Neural progenitor cell (in vitro differentiated cells): Measurements from ENCODE around the gene GFOD2. TPM values are rescaled to one million over a fixed set of nuclear protein-coding genes. Genes with fewer than 3 reads are reported as not detected.

ENCODE experiments used
- DNase-seq: peaks from one replicate; pipeline ENCODE4 v3.0.0-alpha.2; 2016; ENCODE audit warnings: low spot score
- H2AFZ ChIP-seq: fragments of 200-600 bp; sonication (generic); replicated peaks from 2 replicates; pipeline ENCODE4 v1.6.1; 2016; ENCODE audit warnings: antibody characterized with exemption
- H3F3A ChIP-seq: fragments of 200-600 bp; sonication (generic); 2 replicates; pipeline ENCODE4 v1.6.1; 2016; ENCODE audit warnings: antibody characterized with exemption, low read depth
- H3K27ac ChIP-seq: fragments of 200-600 bp; sonication (generic); 2 replicates; pipeline ENCODE4 v1.5.1; 2016; ENCODE audit warnings: mild to moderate bottlenecking
- H3K27me3 ChIP-seq: fragments of 200-600 bp; sonication (generic); 2 replicates; pipeline ENCODE4 v1.6.1; 2016; ENCODE audit warnings: mild to moderate bottlenecking, moderate library complexity
- H3K36me3 ChIP-seq: fragments of 200-600 bp; sonication (generic); 2 replicates; pipeline ENCODE4 v1.5.1; 2016
- H3K4me1 ChIP-seq: fragments of 200-600 bp; sonication (generic); 2 replicates; pipeline ENCODE4 v1.6.1; 2016; ENCODE audit warnings: mixed run types
- H3K4me2 ChIP-seq: fragments of 200-600 bp; sonication (generic); 2 replicates; pipeline ENCODE4 v1.6.1; 2016
- H3K4me3 ChIP-seq: fragments of 200-600 bp; sonication (generic); 2 replicates; pipeline ENCODE4 v1.5.1; 2016
- H3K79me2 ChIP-seq: fragments of 200-600 bp; sonication (generic); 2 replicates; pipeline ENCODE4 v1.6.1; 2016; ENCODE audit warnings: low read depth
- H3K9ac ChIP-seq: fragments of 200-600 bp; sonication (generic); 2 replicates; pipeline ENCODE4 v1.6.1; 2016
- H3K9me3 ChIP-seq: fragments of 200-600 bp; sonication (generic); 2 replicates; pipeline ENCODE4 v1.5.1; 2016; ENCODE audit warnings: low read depth
- H4K20me1 ChIP-seq: fragments of 200-600 bp; sonication (generic); 2 replicates; pipeline ENCODE4 v1.6.1; 2016; ENCODE audit warnings: low read depth
- H3K27ac Mint-ChIP-seq: 3 replicates; pipeline ENCODE4 v1.8.0; 2021; ENCODE audit warnings: mixed read lengths
- H3K27me3 Mint-ChIP-seq: 2 replicates; pipeline ENCODE4 v1.8.0; 2022; ENCODE audit warnings: low read depth, mild to moderate bottlenecking, inconsistent platforms, moderate library complexity, mixed read lengths; ENCODE audit not compliant: insufficient read depth
- H3K36me3 Mint-ChIP-seq: 3 replicates; pipeline ENCODE4 v1.8.0; 2021; ENCODE audit warnings: mixed read lengths
- H3K4me1 Mint-ChIP-seq: 3 replicates; pipeline ENCODE4 v1.8.0; 2021; ENCODE audit warnings: mixed read lengths
- H3K4me3 Mint-ChIP-seq: 3 replicates; pipeline ENCODE4 v1.8.0; 2021; ENCODE audit warnings: mild to moderate bottlenecking, moderate library complexity, mixed read lengths
- H3K9me3 Mint-ChIP-seq: 3 replicates; pipeline ENCODE4 v1.8.0; 2020; ENCODE audit warnings: mixed read lengths
- CTCF ChIP-seq: fragments of 200-600 bp; sonication (generic); IDR thresholded peaks from 2 replicates; pipeline ENCODE4 v1.5.1; 2017; ENCODE audit warnings: antibody characterized with exemption, mild to moderate bottlenecking
- EZH2 ChIP-seq: fragments of 200-600 bp; sonication (generic); IDR thresholded peaks from 2 replicates; pipeline ENCODE4 v1.6.1; 2017; ENCODE audit warnings: antibody characterized with exemption, mild to moderate bottlenecking, moderate library complexity
- EZH2phosphoT487 ChIP-seq: fragments of 200-600 bp; sonication (generic); IDR thresholded peaks from 2 replicates; pipeline ENCODE4 v1.6.1; 2017; ENCODE audit warnings: antibody characterized with exemption
- total RNA-seq: library from RNA; depleted of rRNA; stranded (reverse); fragments of >200 nt; gene quantifications from 2 replicates; pipeline ENCODE4 v1.2.3, GENCODE V29; 2015; ENCODE audit warnings: low replicate concordance

Gene GFOD2
- total RNA-seq, 1 donor from 2014 or later, result 13.2 TPM

- Mint-ChIP-seq H3K4me1 (peaks cover 3% of the 10 kb centered on the region), H3K27ac (no peak overlapping the region), H3K9me3 (no peaks in the 10 kb centered on the region), H3K4me3 (no peak overlapping the region), H3K36me3 (peaks cover 19% of the 10 kb centered on the region), H3K27me3 (no peaks in the 10 kb centered on the region)
- H3K4me3 ChIP-seq, result no peak overlapping the region
- no peaks in the 10 kb centered on the region for H3K36me3 ChIP-seq
- TF ChIP-seq EZH2 (no peak), CTCF (no peak), EZH2phosphoT487 (no peak)
- H3K4me1 ChIP-seq, result no peaks in the 10 kb centered on the region
- H3K9me3 ChIP-seq, result no peaks in the 10 kb centered on the region
- no peaks in the 10 kb centered on the region for H3F3A ChIP-seq
- H3K9ac ChIP-seq, result no peak overlapping the region
- no peak for DNase-seq
- H4K20me1 ChIP-seq, result peaks cover 35% of the 10 kb centered on the region
- H3K79me2 ChIP-seq, result peaks cover 70% of the 10 kb centered on the region
- no peak overlapping the region for H3K27ac ChIP-seq
- H3K27me3 ChIP-seq, result no peaks in the 10 kb centered on the region
- no peak overlapping the region for H2AFZ ChIP-seq
- no peak overlapping the region for H3K4me2 ChIP-seq
These were observed 8.5 kb downstream of the GFOD2 start for GRCh38 chr16:67710607-67711006.

- Mint-ChIP-seq H3K4me1 (peaks cover 3% of the 10 kb centered on the region), H3K27me3 (no peaks in the 10 kb centered on the region), H3K36me3 (peaks cover 19% of the 10 kb centered on the region), H3K9me3 (no peaks in the 10 kb centered on the region), H3K27ac (no peak overlapping the region), H3K4me3 (no peak overlapping the region)
- H3K4me3 ChIP-seq, result no peak overlapping the region
- peaks cover 30% of the 10 kb centered on the region for H4K20me1 ChIP-seq
- H3F3A ChIP-seq, result no peaks in the 10 kb centered on the region
- no peak overlapping the region for H3K27ac ChIP-seq
- no peaks in the 10 kb centered on the region for H3K9me3 ChIP-seq
- H3K79me2 ChIP-seq, result peaks cover 70% of the 10 kb centered on the region
- no peaks in the 10 kb centered on the region for H3K36me3 ChIP-seq
- H3K4me1 ChIP-seq, result no peaks in the 10 kb centered on the region
- H2AFZ ChIP-seq, result no peak overlapping the region
- no peak overlapping the region for H3K4me2 ChIP-seq
- H3K27me3 ChIP-seq, result no peaks in the 10 kb centered on the region
- no peak for DNase-seq
- H3K9ac ChIP-seq, result no peak overlapping the region
- no peak for TF ChIP-seq CTCF
These were observed 10.1 kb downstream of the GFOD2 start for GRCh38 chr16:67709050-67709449.

- H3K4me3 Mint-ChIP-seq, result no peak overlapping the region
- Histone ChIP-seq H3K27ac (no peak overlapping the region), H3K4me1 (no peaks in the 10 kb centered on the region), H3K9ac (no peak overlapping the region), H4K20me1 (peaks cover 30% of the 10 kb centered on the region), H3F3A (no peaks in the 10 kb centered on the region), H3K9me3 (no peaks in the 10 kb centered on the region), H3K79me2 (peaks cover 70% of the 10 kb centered on the region), H2AFZ (no peak overlapping the region), H3K27me3 (no peaks in the 10 kb centered on the region), H3K4me2 (no peak overlapping the region), H3K36me3 (no peaks in the 10 kb centered on the region), H3K4me3 (no peak overlapping the region)
- peaks cover 17% of the 10 kb centered on the region for H3K36me3 Mint-ChIP-seq
- DNase-seq, result no peak
- TF ChIP-seq EZH2 (no peak), CTCF (no peak), EZH2phosphoT487 (no peak)
- H3K9me3 Mint-ChIP-seq, result no peaks in the 10 kb centered on the region
- no peaks in the 10 kb centered on the region for H3K4me1 Mint-ChIP-seq
- no peak overlapping the region for H3K27ac Mint-ChIP-seq
- H3K27me3 Mint-ChIP-seq, result no peaks in the 10 kb centered on the region
These were observed 10.7 kb downstream of the GFOD2 start for GRCh38 chr16:67708368-67708771.

GRCh38 chr16:67707790-67708189 lies 11.3 kb downstream of the GFOD2 start:
- H3K27me3 Mint-ChIP-seq, result no peaks in the 10 kb centered on the region
- DNase-seq, result no peak
- no peaks in the 10 kb centered on the region for H3K9me3 Mint-ChIP-seq
- H3K4me3 ChIP-seq, result no peak overlapping the region
- no peak overlapping the region for H3K4me2 ChIP-seq
- peaks cover 29% of the 10 kb centered on the region for H4K20me1 ChIP-seq
- no peak overlapping the region for H3K9ac ChIP-seq
- peaks cover 16% of the 10 kb centered on the region for H3K36me3 Mint-ChIP-seq
- H3K79me2 ChIP-seq, result peaks cover 67% of the 10 kb centered on the region
- no peak overlapping the region for H3K4me3 Mint-ChIP-seq
- no peak for TF ChIP-seq CTCF
- TF ChIP-seq EZH2phosphoT487, result no peak
- TF ChIP-seq EZH2, result no peak
- H3K27ac ChIP-seq, result no peak overlapping the region
- H3K4me1 Mint-ChIP-seq, result no peaks in the 10 kb centered on the region
- H3K9me3 ChIP-seq, result no peaks in the 10 kb centered on the region
- H3K36me3 ChIP-seq, result no peaks in the 10 kb centered on the region
- H2AFZ ChIP-seq, result no peak overlapping the region
- no peaks in the 10 kb centered on the region for H3F3A ChIP-seq
- H3K4me1 ChIP-seq, result no peaks in the 10 kb centered on the region
- no peaks in the 10 kb centered on the region for H3K27me3 ChIP-seq
- no peak overlapping the region for H3K27ac Mint-ChIP-seq
